VCaP (cell line): ENCODE measurements around the gene UGT1A6.

Experiments used
- H3K27ac ChIP-seq: fragments of 450-650 bp; 2 replicates; pipeline ENCODE4 v1.5.1; 2017
- TF ChIP-seq, protein P1 (sequence below): fragments of 450-650 bp; conservative IDR thresholded peaks from 2 replicates; pipeline ENCODE4 v1.5.1; 2017; ENCODE audit warnings: mild to moderate bottlenecking, moderate library complexity

The UGT1A6 gene

DNA sequence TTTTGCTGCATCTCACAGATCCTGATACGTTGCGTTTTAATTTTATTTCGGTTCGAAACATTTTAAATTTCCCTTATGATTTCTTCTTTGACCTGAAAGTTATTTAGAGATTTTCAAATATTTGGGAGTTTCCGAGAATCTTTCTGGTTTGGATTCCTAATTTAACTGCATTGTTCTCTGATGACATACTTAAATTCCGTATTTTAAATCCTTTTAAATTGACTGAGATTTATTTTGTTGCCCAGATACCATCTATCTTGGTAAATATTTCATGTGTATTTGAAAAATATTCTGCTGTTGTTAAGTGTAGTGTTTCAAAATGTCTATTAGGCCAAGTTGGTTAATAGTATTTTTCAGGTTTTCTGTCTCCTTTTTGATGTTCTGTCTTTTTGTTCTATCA lies 123.2 kb downstream of the UGT1A6 start:
- no peak overlapping the region for H3K27ac ChIP-seq
- TF ChIP-seq, protein P1, sequence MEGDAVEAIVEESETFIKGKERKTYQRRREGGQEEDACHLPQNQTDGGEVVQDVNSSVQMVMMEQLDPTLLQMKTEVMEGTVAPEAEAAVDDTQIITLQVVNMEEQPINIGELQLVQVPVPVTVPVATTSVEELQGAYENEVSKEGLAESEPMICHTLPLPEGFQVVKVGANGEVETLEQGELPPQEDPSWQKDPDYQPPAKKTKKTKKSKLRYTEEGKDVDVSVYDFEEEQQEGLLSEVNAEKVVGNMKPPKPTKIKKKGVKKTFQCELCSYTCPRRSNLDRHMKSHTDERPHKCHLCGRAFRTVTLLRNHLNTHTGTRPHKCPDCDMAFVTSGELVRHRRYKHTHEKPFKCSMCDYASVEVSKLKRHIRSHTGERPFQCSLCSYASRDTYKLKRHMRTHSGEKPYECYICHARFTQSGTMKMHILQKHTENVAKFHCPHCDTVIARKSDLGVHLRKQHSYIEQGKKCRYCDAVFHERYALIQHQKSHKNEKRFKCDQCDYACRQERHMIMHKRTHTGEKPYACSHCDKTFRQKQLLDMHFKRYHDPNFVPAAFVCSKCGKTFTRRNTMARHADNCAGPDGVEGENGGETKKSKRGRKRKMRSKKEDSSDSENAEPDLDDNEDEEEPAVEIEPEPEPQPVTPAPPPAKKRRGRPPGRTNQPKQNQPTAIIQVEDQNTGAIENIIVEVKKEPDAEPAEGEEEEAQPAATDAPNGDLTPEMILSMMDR, result no peak

DNA sequence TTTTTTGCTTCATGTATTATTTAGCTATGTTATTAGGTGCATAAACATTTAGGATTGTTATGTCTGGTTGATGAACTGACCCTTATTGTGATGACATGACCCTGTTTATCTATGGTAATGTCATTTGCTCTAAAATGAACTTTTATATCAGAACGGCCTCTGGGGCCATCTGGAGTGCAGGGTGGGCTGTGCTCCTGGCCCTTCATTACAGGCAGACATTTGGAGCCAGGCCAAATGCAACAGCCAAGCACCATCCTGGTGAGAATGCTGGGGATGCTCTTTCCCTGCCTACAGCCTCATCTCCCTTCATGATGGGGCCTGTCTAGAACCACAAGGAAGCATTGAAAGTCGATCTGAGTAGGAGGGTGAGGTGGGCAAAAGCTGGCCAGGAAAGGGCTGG lies 123.6 kb downstream of the UGT1A6 start:
- no peak overlapping the region for H3K27ac ChIP-seq
- TF ChIP-seq, protein P1, result no peak

DNA sequence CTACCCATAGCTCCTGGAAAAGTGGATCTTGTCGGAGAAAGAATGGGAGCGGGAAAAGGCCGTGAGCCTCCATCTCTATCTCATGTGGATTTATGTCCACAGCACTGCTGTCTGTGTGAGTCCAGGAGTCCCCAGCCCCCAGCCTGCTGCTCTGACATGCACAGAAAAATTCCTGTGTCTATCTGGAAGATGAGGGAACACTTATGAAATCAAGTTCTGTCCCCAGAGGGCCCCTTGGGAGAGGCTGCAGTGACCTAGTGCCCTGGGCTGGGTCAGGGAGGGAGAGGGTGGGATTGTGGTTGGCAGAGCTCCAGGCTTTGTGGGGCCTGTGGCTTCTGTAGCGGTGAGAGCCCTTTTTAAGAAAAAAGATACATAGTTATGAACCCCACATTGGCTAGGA lies 124.1 kb downstream of the UGT1A6 start:
- H3K27ac ChIP-seq, result no peak overlapping the region
- TF ChIP-seq, protein P1, result no peak

DNA sequence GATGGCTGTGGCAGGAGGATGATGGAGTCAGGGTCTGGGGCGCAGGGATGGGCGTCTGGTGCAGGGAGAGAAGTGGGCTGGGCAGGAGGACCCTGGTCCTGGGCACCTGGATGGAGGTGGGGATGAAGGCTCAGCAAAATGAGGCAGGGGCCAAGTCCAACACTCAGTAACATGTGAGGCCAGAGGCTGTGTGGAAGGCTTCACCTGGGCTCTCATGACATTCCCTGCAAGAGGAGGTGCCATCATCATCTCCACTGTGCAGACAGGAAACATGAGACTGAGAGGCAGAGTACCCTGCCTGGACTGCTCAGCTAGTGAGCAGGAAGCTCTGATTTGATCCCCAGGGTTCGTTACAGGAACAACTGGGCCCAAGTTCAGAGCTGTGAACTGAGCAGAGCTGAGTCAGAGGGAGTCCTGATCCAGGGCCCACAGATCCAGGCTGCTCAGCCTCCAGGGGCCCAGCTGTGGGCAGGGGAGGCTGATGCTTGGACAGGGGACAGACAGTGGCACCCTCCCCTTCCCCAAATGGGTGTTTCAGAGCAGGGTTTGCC lies 124.7 kb downstream of the UGT1A6 start:
- no peak overlapping the region for H3K27ac ChIP-seq

DNA sequence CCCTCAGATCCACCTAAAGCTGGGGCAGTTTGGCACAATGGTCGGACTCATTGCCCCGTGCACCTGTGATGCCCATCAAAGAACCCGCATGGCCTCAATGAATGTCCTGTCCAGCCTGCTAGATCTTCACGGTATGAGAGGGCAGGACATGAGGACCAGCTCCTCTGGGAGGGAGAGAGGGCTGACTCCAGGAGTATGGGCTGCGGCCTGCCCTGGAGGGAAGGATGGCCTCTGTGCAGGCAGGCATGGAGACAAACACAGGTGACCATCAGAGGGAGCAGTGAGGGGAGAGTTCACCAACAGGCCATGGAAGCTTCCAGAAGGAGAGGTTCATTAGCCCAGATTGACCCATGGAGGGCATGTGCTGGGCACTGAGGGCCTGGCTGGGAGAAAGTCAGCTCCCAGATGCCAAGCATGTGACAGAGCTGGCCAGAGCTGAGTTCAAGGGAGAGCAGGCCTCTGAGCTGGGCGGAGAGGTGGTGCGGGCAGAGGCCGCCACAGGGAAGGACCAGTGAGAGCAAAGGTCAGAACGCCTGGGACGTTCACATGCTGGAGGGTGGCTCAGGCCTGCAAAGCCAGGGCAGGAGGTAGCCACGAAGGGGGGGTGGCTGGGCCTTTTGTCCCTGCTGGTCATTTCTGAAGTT lies 125.4 kb downstream of the UGT1A6 start:
- TF ChIP-seq, protein P1, result no peak
- no peak overlapping the region for H3K27ac ChIP-seq

More for the DNA sequence above, 124.7 kb downstream of the UGT1A6 start:
- TF ChIP-seq, protein P1, result no peak

DNA sequence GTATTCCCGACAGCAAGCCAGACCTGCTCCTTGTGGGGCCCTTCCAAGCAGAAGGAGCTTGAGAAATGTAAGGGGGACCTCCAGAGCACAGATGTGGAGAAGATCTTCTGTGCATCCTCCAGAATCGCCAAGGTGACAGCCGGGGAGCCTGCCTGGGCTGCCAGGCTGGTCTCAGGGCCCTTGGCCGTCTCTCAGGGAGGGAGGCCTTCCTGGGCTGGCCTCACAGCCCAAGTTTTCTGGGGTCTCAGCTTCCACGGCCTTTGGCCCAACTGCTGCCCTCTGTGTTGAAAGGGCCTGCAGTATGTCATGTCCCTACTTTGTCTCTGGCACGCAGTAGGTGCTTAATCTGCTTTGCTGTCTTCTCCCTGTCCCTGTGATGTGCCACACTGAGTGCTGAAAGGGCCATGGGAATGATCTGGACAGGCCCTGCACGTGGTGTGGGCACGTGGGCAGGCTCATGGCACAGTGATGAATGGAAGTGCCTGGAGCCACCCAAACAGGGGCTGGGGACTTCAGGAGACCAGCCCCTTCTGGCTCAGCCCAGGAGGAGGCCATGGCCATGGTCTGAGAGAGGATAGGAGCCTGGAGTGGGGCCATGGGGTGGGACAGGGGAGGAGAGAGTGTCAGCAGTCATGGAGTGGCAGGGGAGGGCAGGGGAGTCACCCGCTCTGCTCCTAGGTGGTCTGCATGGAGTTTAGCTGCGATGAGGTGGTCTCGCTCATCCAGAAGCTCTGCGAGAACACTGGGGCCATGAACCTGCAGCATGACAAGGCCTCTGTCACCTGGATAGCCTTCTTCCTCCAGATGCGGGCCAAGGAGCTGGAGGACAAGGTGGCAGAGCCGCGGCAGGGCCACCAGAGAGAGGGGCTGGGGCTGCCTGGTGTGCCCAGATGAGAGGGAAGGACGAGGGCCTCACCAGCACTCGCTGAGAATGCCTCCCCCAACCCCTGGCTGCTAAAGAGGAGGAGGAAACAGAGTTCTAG lies 126.2 kb downstream of the UGT1A6 start:
- no peak overlapping the region for H3K27ac ChIP-seq

More for the DNA sequence above, 126.2 kb downstream of the UGT1A6 start:
- TF ChIP-seq, protein P1, result no peak
